Stimulated activated CD4-positive, alpha-beta T cell treated with anti-CD3 and anti-CD28 coated beads, Interleukin-4, amount 100 ng/mL, for 24 hours (primary cell): ENCODE data around the gene ARMC8.
"Not testable (repeated sequence)": the region's sequence is repeated elsewhere in the genome, so short reads cannot be mapped to it uniquely, and the experiment has no call there.

Experiments
- DNase-seq: peaks from one replicate; pipeline ENCODE4 v3.0.0-alpha.2; 2020

Gene ARMC8

GRCh38 chr3:138187296-138188012 lies at the start of gene ARMC8:
Gene ARMC8, plus strand, starts transcription at chr3:138187301. Its CDS starts 254 bp downstream, at chr3:138187555.
- peak; percentile 32 for DNase-seq

DNA sequence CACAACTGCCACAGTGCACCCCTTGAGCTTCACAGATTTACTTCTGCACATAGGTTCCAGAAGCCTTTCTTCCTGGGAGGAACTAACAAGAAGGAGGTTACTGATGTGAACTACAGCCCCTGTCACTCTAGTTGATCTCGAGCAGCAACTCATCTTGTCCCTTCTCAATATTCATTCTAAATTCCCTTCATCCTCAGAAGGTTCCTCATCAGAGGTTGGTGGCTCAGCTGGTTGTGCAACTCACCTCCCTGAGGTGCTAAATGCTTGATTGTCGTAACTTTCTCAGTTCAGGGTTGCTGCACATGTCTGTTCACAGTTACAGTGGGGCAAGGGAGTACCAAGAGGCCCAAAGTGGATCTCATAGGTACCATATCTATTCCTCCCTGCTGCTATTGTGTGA lies 49.2 kb upstream of the ARMC8 start:
- DNase-seq, result no peak

- no peak for DNase-seq
Measured at GRCh38 chr3:138139691-138140090, 47.4 kb upstream of the ARMC8 start.

- DNase-seq, result no peak
Measured at GRCh38 chr3:138140940-138141339, 46.2 kb upstream of the ARMC8 start.

GRCh38 chr3:138142181-138142580 lies 44.9 kb upstream of the ARMC8 start:
- not testable (repeated sequence) for DNase-seq

DNA sequence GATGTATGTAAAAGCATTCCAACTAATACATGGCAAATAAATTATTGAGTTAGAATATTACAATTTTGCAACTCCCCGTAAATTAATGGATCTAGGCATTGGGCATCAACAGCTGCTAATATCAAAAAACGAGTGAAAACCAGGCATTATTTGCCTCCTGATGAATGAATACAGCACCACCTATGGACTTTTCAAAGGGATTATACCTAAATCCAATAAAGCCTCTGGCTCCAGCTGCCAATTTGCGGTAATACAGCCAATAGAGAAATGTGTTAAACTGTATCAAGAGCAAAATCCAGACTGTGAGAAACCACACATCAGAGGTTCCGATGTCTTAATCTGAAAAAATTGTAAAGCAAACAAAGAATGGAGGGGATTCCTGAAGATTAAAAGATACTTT lies 38.6 kb upstream of the ARMC8 start:
- DNase-seq, result no peak

DNA sequence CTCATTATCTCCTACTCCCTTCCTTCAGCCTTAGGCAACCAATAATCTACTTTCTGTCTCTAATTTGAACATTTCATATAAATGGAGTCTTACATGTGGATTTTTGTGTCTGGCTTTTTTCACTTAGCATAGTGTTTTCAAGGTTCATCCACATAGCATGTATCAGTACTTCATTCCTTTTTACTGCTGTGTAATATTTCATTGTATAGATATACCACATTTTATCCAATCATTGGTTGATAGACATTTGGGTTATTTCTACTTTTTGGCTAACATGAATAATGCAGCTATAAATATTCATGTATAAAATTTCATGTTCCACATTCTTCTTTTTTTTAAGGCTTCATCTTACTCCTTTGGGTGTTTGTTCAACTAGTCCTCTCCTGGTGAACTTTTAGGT lies 32.6 kb upstream of the ARMC8 start:
- no peak for DNase-seq

- DNase-seq, result no peak
Measured at GRCh38 chr3:138157743-138158142, 29.4 kb upstream of the ARMC8 start.

GRCh38 chr3:138165061-138165460 lies 22.0 kb upstream of the ARMC8 start:
- no peak for DNase-seq

DNA sequence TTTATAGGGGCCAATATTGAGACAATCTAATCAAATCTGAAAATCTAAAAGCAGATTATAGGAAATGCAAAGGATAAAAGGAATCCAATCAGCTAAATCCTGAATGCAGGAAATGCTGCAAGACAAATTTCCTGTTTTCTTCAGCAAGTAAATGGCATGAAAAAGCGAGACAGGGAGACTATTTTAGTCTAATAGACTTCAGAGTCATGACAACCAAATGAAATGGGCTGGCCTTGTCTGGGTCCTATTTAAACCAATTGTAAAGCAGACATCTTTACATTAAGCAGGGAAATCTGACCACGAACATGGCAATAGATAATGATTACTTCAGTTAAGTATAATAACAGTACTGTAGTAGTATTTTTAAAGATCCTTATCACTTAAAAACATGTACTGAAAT lies 14.5 kb upstream of the ARMC8 start:
- DNase-seq, result no peak

DNA sequence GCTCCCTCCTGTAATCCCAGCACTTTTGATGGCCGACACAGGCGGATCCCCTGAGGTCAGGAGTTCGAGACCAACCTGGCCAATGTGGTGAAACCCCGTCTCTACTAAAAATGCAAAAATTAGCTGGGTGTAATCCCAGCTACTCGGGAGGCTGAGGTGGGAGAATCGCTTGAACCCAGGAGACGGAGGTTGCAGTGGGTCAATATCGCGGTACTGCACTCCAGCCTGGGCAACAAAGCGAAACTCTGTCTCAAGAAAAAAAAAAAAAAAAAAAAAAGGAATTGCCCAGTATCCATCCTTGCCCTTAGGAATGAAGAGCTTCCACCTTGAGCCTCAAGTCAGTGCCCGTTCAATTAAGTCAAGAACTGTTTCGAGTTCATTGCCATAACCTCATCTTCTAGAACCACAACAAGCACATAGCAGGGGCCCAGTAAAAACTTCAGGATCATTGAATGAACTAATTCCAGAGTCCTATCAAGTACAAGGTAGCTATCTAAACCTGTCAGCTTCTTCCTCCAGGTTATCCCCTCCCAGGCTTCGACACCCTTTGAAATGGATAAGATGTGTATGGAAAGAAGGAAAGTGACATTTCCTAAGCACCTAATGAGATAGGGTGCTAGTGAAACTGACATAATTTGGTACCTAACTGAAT lies 13.2 kb upstream of the ARMC8 start:
- DNase-seq, result no peak

- DNase-seq, result peak; percentile 83
Measured at GRCh38 chr3:138174421-138175131, 12.5 kb upstream of the ARMC8 start, which contains the start of gene DBR1. Gene DBR1, minus strand, starts transcription at chr3:138174921. Its CDS starts 126 bp downstream, at chr3:138174795.

GRCh38 chr3:138180375-138181029 lies 6.6 kb upstream of the ARMC8 start:
- DNase-seq, result peak; percentile 40

DNA sequence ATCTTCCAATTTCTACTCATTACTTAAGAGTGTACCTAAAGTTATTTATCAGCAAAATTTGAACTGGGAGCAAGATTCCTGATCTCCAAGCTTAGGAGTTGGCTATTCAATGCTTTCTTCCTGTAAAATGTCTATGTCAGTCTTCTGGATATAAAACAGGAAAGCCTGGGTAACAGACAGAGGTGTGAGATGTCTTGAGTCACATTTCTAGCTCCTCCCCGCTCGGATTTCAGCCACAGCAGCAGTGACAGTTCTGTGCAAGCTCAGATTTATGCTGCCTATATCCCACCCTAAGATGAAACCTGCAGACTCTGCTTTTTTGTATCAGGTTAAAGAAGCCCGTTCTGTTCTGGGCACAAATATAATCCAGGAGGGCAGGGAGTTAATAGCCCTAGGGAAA lies 2.1 kb upstream of the ARMC8 start:
- no peak for DNase-seq

- DNase-seq, result no peak
Measured at GRCh38 chr3:138186221-138186620, 880 bp upstream of the ARMC8 start.

- DNase-seq, result peak; percentile 91
Measured at GRCh38 chr3:138186803-138187295, 252 bp upstream of the ARMC8 start.

DNA sequence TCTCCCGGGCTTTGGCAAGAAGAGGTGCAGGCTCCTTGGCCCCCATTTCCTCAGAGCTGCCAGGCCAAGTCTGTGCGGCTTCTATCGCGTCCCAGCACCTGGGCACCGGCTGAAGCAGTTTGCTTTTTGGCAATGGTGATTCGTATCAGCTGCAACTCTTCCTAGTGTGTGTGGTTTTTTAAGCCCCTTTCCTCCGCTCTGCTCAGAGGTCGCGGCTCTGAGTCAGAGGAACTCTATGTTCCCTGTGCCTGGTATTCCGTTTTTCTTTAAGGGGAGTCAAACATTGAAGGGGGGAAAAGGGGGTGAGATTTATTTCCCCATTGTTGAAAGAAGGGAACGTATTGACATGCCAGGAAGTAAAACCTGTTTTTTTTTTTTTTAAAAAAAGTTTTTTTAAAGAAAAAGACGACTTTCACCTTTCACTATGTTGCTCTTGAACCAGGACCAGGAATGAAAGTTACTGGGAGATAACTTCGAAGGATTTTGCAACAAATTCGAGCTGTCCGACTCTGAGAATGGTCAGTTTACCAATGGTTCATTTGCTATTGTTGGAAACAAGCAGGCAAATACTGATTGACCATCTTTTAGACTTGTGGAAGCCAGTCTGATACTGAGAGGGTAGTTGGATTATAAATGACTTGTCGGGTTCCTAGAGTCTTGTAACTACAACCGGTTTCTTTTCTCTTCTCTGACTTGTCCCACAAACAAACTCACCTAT lies 1.1 kb downstream of the ARMC8 start:
- no peak for DNase-seq

DNA sequence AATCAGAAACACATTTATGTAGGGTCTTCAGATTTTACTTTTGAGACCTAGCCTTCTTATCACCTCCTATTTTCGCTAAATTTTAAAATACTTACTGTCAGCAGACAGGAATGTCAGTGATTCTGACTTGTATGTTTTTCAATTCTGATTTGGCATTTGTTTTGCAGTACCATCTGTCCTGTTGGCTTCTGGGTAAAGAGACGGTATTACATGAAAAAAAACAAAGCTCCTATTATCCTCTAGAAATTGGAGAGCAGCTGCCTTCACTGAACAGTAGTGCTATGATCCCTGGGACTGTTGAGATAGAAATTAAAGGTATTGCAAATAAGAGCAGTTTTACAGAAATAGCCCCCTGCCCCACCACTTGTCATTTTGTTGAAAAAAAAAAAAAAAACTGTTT lies 8.4 kb downstream of the ARMC8 start:
- DNase-seq, result no peak

DNA sequence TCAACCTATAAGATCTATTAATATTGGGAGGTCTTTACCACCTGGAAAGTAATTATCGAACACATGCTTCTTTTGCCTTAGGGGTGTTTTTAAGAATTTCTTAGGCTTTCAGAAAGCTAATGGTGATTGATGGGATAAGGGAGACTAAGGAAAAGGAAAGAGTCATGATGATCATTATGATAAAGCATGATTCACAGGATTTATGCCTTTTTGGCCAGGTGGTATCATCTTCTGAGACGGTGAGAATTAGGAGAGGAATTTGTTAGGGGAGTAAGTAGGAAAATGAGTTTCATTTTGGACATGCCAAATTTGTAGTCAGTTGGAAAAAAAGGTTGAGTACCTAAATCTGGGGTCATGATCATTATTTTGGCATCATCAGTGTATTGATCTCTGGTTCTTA lies 8.9 kb downstream of the ARMC8 start:
- no peak for DNase-seq

GRCh38 chr3:138197058-138197457 lies 10.0 kb downstream of the ARMC8 start:
- DNase-seq, result no peak

GRCh38 chr3:138197524-138197923 lies 10.4 kb downstream of the ARMC8 start:
- no peak for DNase-seq

DNA sequence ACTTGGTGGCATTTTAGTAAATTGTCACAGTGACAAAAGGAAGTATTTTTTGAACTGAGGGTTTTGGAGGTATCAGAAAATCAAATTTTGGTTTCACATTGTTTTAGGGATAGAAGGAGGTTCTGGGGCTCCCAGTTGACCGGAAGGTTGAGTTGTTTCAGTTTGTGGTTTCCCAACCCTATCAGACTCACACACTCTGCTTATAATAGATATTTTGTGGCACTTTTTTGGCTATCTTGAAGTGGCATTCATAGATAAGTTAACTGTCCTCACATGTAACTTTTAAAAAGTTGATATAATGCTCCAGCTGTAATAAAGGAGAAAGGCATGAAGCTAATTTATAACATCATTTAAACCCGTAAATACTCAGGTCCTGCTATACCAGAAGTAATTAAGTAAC lies 12.8 kb downstream of the ARMC8 start:
- DNase-seq, result no peak

- no peak for DNase-seq
Measured at GRCh38 chr3:138200424-138200823, 13.3 kb downstream of the ARMC8 start.
